Astrocyte of the spinal cord (primary cell): ENCODE measurements around the gene NOS1AP.

Experiments
- DNase-seq: peaks from one replicate; pipeline ENCODE4 v3.0.0; 2011; ENCODE audit warnings: low read depth, low spot score
- H3K4me3 ChIP-seq: 2 replicates; pipeline ENCODE4 v1.5.1; 2011; ENCODE audit warnings: low read depth, mild to moderate bottlenecking, low read length, moderate library complexity
- in situ Hi-C: cut with HindIII; loops from 2 replicates; pipeline ENCODE4 v1.10.0; 2017; ENCODE audit warnings: low sequenced_read_pairs
- TF ChIP-seq, protein P1 (sequence below): IDR thresholded peaks from 2 replicates; pipeline ENCODE4 v1.5.1; 2012; ENCODE audit warnings: low read depth, mild to moderate bottlenecking, low read length, inconsistent platforms

Gene NOS1AP

DNA sequence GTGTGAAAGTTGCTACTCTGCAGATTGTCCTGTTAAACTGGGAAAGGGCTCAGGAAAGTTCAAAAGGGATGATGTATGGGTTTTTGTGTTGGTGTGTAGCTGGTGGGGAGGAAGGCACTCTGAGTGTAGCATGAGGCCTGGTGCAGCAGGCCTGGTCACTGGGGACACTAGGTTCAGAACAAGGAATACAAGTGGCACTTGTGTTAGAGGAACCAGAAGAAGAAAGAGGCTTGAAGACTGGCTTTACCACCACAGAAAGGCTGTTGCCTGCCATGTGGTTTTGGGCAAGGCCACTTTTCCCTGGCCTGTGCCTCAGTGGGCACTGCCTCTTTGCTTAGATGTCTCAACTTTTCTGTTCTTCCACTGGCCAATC lies 122.8 kb downstream of the NOS1AP start:
- DNase-seq: no peak
- in situ Hi-C loops: no loop called here
- H3K4me3 ChIP-seq: no peak overlapping the region
- TF ChIP-seq, protein P1, sequence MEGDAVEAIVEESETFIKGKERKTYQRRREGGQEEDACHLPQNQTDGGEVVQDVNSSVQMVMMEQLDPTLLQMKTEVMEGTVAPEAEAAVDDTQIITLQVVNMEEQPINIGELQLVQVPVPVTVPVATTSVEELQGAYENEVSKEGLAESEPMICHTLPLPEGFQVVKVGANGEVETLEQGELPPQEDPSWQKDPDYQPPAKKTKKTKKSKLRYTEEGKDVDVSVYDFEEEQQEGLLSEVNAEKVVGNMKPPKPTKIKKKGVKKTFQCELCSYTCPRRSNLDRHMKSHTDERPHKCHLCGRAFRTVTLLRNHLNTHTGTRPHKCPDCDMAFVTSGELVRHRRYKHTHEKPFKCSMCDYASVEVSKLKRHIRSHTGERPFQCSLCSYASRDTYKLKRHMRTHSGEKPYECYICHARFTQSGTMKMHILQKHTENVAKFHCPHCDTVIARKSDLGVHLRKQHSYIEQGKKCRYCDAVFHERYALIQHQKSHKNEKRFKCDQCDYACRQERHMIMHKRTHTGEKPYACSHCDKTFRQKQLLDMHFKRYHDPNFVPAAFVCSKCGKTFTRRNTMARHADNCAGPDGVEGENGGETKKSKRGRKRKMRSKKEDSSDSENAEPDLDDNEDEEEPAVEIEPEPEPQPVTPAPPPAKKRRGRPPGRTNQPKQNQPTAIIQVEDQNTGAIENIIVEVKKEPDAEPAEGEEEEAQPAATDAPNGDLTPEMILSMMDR: no peak

DNA sequence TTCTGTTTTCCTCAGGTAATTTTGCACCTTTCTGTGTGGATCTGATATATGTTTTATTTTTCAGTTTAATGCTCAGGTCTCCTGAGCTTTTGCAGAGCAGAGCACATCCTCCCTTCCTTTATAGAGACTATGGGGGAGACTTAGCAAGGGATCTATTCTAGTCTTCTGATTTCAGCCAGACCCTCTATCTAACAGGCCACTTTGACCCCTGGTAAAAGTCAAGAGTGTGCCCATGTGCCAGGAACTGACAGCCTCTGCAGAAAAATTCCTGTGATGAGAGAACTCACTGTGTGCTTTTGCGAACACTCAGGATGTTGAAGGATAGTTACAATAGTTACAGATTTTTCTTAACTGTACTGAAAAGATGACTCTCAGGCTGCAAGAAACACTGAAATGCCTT lies 123.3 kb downstream of the NOS1AP start:
- TF ChIP-seq, protein P1: no peak
- H3K4me3 ChIP-seq: no peak overlapping the region
- no peak for DNase-seq

DNA sequence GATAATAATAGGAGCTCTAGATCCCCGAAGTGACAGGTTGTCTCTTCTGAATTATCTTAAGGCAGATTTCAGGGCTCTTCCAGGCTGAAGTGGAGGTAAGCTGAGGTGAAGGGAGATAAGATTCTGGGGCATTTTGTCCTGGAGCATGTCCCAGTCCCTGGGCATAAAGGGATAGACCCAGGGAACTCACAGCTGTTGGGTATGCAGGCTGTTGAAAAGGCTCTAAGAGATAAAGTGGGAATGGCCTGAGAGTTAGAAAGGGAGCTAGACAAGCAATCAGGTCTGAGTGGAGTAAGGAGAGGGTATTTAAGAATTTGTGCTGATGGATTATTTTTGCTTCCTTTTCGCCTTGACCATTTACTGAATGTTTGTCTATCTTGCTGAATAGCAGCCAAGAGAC lies 123.7 kb downstream of the NOS1AP start:
- TF ChIP-seq, protein P1: no peak
- no peak overlapping the region for H3K4me3 ChIP-seq
- in situ Hi-C loops: no loop called here
- no peak for DNase-seq

More for the DNA sequence above, 123.3 kb downstream of the NOS1AP start:
- in situ Hi-C loops: no loop called here

DNA sequence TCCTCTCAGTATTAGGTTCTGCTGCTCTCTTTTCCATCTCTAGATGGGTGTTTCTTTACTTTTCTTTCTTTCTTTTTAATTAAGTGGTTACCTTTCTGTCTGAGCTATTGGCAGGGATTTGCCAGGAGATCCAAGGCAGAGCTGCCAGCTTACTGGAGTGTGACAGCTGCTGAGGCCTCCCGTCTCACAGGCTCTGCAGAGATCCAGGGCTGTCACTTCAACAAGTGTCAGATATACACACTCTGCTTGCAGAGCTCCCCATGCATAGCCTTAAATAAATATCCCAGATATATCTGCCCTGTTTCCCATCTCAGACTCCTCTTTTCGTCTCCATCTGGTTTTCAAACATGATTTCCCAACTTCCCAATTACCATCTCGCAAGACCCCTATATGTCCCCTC lies 124.3 kb downstream of the NOS1AP start:
- in situ Hi-C loops: no loop called here
- TF ChIP-seq, protein P1: no peak
- H3K4me3 ChIP-seq: no peak overlapping the region
- DNase-seq: no peak

DNA sequence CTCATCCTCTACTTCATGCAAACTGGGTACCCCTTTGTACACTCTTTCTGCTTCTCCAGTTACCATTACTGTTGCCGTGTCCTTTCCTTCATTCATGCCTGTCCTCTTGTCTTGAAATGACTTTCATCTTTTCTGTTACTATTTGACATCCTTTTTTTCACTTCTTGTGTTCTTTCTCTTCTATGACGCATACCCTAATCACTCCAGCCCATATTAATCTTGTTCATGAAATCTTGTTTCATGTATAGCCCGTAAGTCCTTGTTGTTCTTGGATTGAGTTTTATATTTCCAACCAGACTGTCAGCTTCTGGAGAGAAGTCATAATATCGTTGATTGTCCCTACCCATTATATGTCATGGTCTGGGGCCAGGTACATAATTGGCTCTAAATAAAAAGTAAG lies 126.1 kb downstream of the NOS1AP start:
- no peak overlapping the region for H3K4me3 ChIP-seq
- TF ChIP-seq, protein P1: no peak
- no peak for DNase-seq
- in situ Hi-C loops: no loop called here

DNA sequence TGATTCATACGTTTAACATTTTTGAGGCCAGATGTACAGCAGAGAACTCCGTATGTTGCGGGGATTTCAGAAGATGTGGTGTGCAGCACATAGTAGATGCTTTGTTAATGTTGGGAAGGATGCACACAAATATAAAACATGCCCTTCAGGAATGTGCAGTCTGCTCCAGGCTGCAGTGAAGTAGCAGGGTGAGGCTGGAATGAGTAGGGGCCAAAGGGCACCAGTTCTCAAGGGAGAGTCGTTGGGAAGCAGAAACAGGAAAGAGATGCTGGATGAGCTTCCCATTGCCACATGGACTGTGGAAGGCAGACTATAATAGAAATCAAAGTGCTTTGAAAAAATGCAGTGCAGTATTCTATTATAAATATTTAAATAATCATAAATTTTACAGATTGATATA lies 126.9 kb downstream of the NOS1AP start:
- in situ Hi-C loops: no loop called here
- TF ChIP-seq, protein P1: no peak
- DNase-seq: no peak
- no peak overlapping the region for H3K4me3 ChIP-seq

DNA sequence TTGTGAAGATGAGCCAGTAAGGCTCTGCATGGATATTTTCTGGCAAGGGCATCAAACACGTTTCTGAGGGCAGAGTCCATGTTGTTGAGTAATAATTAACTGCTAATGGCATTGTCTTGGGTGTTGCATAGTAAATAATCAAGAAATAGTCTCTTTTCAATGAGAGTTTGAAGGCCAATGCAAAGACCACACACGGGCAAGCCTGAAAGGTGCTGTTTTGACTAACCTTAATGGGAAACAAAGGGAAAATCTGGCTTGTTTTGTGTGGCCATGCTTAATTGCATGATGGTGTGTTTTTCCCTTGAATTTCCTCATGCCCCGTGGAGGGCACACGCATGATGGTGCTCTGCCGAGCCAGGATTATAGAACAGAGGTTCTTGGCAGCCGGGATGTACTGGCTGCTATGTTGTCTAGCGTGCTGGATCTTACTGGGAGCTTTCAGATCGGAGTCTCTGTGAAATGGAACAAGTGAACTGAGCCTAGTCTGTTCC lies 127.6 kb downstream of the NOS1AP start:
- no peak for DNase-seq
- no peak overlapping the region for H3K4me3 ChIP-seq
- in situ Hi-C loops: no loop called here
- TF ChIP-seq, protein P1: no peak
